ENCODE results near the gene OCA2. TPM values are rescaled to one million over a fixed set of nuclear protein-coding genes. Genes with fewer than 3 reads are reported as not detected.

The OCA2 gene
- total and polyA plus RNA-seq, 2 of the 8 experiments (the other 6 are each of a cell fraction or from before 2014, with no cell fraction given): 0.20 TPM

DNA sequence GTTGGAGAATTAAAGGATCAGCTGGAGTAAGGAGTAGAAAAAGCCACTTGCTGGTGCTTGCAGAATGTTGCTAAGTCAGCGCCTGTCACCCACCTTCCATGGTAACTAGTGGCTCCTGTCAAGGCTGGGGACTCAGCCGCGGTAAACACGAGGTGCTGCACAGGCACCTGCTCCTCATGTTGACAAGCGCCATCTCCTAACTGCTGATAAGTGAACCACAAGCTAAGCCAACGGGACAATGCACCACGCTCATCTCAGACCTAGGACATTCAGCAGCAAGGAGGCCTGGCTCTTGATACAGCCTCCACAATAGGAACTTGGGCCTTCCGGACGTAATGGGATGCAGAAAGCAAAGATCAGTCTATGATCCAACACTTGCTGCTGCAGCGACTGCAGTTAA, 264.4 kb downstream of the OCA2 start:
- 84% methylated on average over 10 of the region's 10 CpGs; no CpG with 5 or more reads in 1 of the 2 experiments for WGBS, 2 experiments (ENCODE audit: extremely low coverage in 1 of 2, insufficient coverage in 1 of 2, insufficient read length in 1 of 2, insufficient replicate concordance in 2 of 2, low coverage in 1 of 2, low lambda C conversion rate in 2 of 2, missing lambda C conversion rate in 1 of 2)
- Histone ChIP-seq H3K27me3 (replicated peaks in 1 of 4; ENCODE audit: control insufficient read depth in 3 of 4, extremely low read depth in 1 of 4, insufficient read depth in 3 of 4, low read length in 3 of 4) (no peaks in the 10 kb centered on the region), H4K5ac (ENCODE audit: insufficient read length, low read depth, low read length) (no peak overlapping the region), H2BK20ac (ENCODE audit: low read length) (no peak overlapping the region), H3K56ac (replicated peaks; ENCODE audit: insufficient read length, low read depth, low read length) (no peak overlapping the region), H2BK12ac (ENCODE audit: low read depth, low read length) (no peak overlapping the region), H3K36me3 (ENCODE audit: control insufficient read depth in 2 of 4, insufficient read depth in 4 of 4, low read length in 3 of 4) (no peaks in the 10 kb centered on the region), H4K91ac (replicated peaks; ENCODE audit: insufficient read length, low read length) (no peak overlapping the region), H2BK120ac (replicated peaks; ENCODE audit: low read depth, low read length) (no peak overlapping the region), H3K18ac (ENCODE audit: extremely low read depth, low read length) (no peak overlapping the region), H3K9ac (replicated peaks in 1 of 4; ENCODE audit: extremely low read depth in 1 of 4, low read depth in 3 of 4, low read length in 3 of 4) (no peak overlapping the region), H3K9me3 (ENCODE audit: insufficient read depth in 2 of 2, low read depth in 1 of 2, low read length in 1 of 2) (no peaks in the 10 kb centered on the region), H3K79me2 (ENCODE audit: control insufficient read depth in 1 of 2, insufficient read depth in 2 of 2, low read length in 2 of 2) (no peaks in the 10 kb centered on the region), H3K23me2 (ENCODE audit: low read depth, low read length) (no peaks in the 10 kb centered on the region), H3K23ac (ENCODE audit: insufficient read length) (no peak overlapping the region), H2BK15ac (ENCODE audit: low read length) (no peak overlapping the region), H3K4me3 (ENCODE audit: extremely low read depth in 1 of 4, insufficient read depth in 2 of 4, low read depth in 3 of 4, low read length in 4 of 4) (no peak overlapping the region), H3K79me1 (ENCODE audit: low read depth, low read length) (no peaks in the 10 kb centered on the region), H3K4me2 (ENCODE audit: insufficient read depth in 1 of 2, low read depth in 2 of 2, low read length in 2 of 2) (no peak overlapping the region), H4K8ac (ENCODE audit: extremely low read depth, insufficient read depth, low read length) (no peak overlapping the region), H2BK5ac (ENCODE audit: low read depth, low read length) (no peak overlapping the region), H3K4me1 (replicated peaks in 1 of 4; ENCODE audit: control insufficient read depth in 3 of 4, insufficient read depth in 4 of 4, low read length in 3 of 4) (peaks cover 0 to 2% (median 0%) of the 10 kb centered on the region in 4 experiments; a peak in 1 of 7 replicates), H3K27ac (ENCODE audit: low read depth, low read length) (no peak overlapping the region), H3K4ac (replicated peaks; ENCODE audit: insufficient read length, low read depth, low read length) (no peak overlapping the region), H3K14ac (ENCODE audit: insufficient read length) (no peak overlapping the region), H2AK5ac (ENCODE audit: low read depth, low read length) (no peak overlapping the region), H4K20me1 (replicated peaks in 1 of 2; ENCODE audit: control insufficient read depth in 1 of 2, insufficient read depth in 2 of 2, low read length in 2 of 2) (no peaks in the 10 kb centered on the region), H2AFZ (ENCODE audit: low read length) (no peak overlapping the region)
- TF ChIP-seq CBX8 (IDR thresholded peaks at IDR 0.05; ENCODE audit: borderline replicate concordance, low read depth, low read length) (no peak), ASH2L (IDR thresholded peaks at IDR 0.05; ENCODE audit: low read length) (no peak), JUN (IDR thresholded peaks at IDR 0.05; ENCODE audit: low read depth, low read length) (no peak), SIRT6 (IDR thresholded peaks at IDR 0.05; ENCODE audit: low read length) (no peak), NRF1 (IDR thresholded peaks at IDR 0.05; ENCODE audit: low read depth, low read length) (no peak), TAF1 (IDR thresholded peaks at IDR 0.05; ENCODE audit: low read depth, low read length) (no peak), EZH2 (IDR thresholded peaks at IDR 0.05; ENCODE audit: low read depth, low read length, severe bottlenecking) (no peak), EP300 (IDR thresholded peaks at IDR 0.05; ENCODE audit: borderline replicate concordance in 1 of 2, low read depth in 2 of 2, low read length in 2 of 2) (no peak), HDAC6 (IDR thresholded peaks at IDR 0.05; ENCODE audit: low read depth, low read length) (no peak), RAD21 (IDR thresholded peaks at IDR 0.05 in 1 of 2, conservative IDR thresholded peaks at IDR 0.05 in 1 of 2; ENCODE audit: low read depth in 2 of 2, low read length in 2 of 2) (no peak)
- ChIA-PET CTCF (ENCODE audit: partially characterized antibody) (interaction anchor here (1.2 to 1.3 kb wide), 2 partner anchors 9 to 452 kb away, joined by 3 to 4 read pairs; no protein-coding TSS in a partner anchor), POLR2A (ENCODE audit: partially characterized antibody) (no interaction called here)
- FAIRE-seq (no peak), DNase-seq (ENCODE audit: low read depth in 1 of 2, low spot score in 2 of 2) (no peak)

Data from H1 (cell line).